Dedifferentiated amniotic fluid mesenchymal stem cell (primary cell): Measurements from ENCODE around the gene TUBGCP3.
"Not testable (repeated sequence)": the region's sequence is repeated elsewhere in the genome, so short reads cannot be mapped to it uniquely, and the experiment has no call there.

Experiments used
- DNase-seq: peaks from one replicate; pipeline ENCODE4 v3.0.0-alpha.2; 2016; ENCODE audit errors: extremely low spot score

The TUBGCP3 gene, protein sequence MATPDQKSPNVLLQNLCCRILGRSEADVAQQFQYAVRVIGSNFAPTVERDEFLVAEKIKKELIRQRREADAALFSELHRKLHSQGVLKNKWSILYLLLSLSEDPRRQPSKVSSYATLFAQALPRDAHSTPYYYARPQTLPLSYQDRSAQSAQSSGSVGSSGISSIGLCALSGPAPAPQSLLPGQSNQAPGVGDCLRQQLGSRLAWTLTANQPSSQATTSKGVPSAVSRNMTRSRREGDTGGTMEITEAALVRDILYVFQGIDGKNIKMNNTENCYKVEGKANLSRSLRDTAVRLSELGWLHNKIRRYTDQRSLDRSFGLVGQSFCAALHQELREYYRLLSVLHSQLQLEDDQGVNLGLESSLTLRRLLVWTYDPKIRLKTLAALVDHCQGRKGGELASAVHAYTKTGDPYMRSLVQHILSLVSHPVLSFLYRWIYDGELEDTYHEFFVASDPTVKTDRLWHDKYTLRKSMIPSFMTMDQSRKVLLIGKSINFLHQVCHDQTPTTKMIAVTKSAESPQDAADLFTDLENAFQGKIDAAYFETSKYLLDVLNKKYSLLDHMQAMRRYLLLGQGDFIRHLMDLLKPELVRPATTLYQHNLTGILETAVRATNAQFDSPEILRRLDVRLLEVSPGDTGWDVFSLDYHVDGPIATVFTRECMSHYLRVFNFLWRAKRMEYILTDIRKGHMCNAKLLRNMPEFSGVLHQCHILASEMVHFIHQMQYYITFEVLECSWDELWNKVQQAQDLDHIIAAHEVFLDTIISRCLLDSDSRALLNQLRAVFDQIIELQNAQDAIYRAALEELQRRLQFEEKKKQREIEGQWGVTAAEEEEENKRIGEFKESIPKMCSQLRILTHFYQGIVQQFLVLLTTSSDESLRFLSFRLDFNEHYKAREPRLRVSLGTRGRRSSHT

DNA sequence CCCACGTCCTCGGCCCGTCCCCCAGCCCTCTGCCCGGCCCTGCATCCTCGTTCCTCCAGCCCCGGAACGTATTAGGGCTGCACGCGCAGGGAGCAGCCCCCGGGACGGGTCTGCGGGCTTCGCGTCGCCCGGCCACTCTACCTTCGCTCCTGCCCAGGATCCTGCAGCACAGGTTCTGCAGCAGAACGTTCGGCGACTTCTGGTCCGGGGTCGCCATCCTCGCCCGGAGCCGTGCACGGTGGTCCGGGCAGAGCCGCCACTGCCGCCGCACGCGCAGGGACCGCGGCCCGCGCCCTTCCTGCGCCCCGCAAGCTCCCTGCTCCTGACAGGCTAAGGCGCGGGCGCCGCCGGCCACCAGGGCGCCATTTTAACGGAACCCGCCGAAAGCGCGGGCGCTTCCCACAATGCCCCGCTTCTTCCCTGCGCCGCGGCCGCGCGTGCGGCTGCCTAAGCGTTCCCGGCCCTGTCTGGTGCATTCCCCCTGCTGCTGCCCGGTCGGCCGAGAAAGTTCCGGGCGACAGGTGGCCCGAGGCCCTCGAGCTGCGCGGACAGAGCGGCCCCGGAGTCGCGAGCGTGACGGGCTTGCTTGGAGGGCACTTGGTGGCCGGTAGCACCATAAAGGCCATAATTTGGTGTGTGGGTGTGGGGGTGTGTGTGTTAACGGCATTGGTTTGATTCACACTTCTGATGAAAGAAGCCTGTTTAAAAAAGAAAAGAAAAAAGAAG, at the start of gene TUBGCP3:
TSS of gene TUBGCP3 (minus strand) at position 390 of the 726 bp plus-strand sequence. CDS start at position 217, 173 bp downstream.
- DNase-seq = peak; percentile 73

DNA sequence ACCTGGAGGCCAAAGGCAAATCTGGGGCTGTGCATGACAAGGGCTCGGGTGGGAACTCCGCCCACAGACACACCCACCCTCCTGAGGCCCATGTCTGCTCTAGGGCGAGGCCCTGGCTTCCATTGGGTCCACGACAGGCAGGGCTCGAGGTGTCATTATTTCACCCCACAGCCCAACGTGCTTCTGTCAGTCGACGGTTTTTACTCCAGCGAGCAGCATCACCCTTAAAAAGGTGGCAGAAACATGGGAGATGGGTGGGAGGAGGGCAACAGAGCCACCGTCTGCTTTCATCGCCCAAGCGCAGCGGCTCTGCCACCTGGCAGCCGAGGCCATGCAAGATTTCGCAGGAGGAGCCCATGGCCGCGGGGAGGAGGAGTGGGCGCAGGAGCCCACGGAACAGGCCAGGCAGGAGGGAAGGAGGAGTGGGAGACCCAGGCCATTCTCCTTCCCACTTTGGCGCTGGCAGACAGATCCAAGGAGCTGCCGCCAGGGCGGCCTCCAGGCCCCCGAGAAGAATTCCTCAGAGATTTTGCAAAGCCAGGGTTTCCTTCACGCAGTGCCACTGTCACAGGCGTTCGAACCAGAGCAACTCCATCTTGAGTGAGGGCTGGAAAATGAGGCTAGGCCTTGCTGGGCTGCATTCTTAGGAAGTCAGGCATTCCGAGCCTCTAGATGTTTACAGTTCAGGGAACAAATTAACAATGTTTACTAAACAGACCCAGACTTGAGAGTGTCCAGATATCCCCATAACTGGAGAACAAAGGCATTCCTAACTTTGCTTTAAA, 49.3 kb upstream of the TUBGCP3 start:
- DNase-seq = no peak

DNA sequence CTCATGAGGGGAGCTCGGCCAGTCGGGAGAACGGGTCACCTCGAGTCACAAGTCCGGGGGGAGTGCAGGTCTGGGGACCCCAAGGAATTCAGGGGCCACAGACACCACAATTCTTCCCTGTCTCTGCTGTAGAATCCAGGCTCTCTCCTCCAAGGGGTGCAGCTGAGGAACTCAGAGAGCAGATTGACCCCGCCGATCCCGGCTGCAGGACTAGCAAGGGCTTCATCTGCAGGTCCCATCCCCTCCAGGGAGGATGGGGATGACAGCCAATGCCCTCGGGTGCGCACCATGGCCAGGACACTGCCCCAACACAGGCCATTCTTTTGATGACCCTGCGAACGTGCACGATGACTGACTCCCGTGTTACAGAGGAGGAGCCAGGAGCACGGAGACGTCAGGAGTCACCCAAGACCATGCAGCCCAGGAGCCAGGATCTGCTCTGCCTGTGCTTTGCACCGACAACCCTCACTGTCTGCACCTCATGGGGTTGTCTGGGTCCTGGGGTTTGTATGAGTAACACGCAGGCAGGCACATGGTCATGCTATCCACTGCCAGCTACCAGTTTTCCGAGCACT, 48.5 kb upstream of the TUBGCP3 start:
- DNase-seq = no peak

DNA sequence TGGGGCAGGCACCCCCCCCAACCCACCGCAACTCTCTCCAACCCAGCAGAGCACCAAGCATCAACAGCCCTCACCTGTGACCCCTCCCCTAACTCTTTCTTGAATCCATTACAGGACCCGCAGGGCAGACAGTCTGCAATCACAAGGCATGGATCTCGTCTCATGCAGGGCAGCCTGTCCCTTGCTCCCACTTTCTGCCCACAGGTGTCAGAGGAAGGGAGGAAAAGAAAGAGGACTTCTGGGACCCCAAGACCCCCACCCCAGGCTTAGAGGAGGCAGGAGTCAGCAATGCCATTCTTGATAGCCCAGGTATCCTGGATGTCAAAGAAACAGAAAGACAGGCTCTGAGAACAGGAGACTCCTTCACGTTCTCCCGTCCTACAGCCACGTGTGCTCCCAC, 47.4 kb upstream of the TUBGCP3 start:
- no peak for DNase-seq

DNA sequence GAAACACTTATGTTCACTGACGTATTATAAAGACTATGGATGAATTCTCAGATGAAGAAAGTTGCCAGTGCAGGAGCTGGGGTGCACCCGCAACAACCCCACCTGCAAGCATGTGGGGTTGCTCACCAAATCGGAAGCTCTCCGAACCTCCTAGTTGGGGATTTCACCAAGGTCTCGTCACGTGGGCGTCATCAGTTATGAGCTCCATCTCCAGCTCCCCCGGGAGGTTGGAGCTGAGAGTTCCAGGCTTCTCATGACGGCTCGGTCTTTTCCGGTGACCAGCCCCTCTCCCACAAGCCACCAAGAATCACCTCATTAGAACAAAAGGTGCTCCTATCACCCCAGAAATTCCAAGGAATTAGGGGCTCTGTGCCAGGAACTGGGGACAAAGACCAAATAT, 46.1 kb upstream of the TUBGCP3 start:
- no peak for DNase-seq

DNA sequence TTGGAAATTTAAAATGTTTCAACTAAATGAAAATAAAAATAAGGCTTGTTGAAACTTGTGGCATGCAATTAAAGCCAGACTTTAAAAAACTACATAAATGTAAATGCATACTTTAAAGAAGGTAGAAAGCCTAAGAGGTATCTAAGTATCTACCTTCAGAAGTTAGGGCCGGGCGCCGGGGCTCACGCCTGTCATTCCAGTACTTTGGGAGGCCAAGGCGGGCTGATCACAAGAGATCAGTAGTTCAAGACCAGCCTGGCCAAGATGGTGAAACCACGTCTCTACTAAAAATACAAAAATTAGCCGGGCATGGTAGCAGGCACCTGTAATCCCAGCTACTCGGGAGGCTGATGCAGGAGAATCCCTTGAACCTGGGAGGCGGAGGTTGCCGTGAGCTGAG, 42.3 kb upstream of the TUBGCP3 start:
- not testable (repeated sequence) for DNase-seq

DNA sequence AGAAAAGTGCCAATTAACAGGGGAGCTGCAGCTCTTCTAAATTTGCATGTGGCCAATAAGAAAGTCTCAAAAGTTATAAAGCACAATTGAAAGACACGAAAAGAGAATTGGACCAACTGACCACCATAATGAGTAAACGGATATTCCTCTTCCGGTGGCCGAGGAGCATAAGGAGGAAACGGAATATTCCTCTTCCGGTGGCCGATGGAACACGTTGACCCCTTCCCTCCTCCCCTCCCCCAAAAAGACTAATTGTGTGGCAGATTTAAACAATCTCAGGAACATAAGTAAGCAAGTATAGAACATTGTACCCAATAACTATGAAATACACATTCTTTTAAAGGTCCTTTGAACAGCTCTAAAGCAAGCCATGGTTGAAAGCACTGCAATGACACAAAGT, 41.2 kb upstream of the TUBGCP3 start:
- no peak for DNase-seq

DNA sequence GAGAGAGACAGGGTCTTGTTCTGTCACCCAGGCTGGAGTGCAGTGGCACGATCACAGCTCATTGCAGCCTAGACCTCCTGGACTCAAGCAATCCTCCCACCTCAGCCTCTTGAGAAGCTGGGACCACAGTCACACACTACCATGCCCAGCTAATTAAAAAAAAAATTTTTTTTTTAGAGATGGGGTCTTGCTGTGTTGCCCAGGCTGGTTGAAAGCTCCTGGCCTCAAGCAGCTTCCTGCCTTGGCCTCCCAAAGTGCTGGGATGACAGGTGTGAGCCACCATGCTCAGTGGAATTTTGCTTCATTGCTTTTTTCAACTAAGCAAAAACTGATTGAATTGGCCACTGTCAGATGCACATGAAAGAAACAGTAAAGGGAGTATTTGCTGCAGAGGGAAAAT, 39.7 kb upstream of the TUBGCP3 start:
- DNase-seq = not testable (repeated sequence)

DNA sequence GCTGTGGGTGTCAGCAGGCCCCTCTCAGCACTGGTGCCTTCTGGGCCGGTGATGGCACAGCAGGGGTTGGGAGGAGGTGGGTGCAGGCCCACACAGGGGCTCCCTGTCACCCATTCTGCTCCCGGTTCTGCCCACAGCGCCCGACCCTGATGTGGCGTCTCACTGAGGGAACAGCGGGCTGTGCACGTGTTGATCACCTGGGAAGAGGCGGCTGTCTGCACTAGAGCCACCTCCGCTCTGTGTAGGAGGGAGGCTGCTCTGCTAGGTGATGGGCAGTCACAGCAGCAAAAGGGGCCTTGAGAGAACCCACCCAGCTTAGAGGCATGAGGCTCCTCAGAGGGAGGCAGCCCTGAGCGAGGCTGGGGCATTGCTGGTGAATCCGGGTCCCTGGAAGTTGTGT, 39.2 kb upstream of the TUBGCP3 start:
- DNase-seq = no peak

DNA sequence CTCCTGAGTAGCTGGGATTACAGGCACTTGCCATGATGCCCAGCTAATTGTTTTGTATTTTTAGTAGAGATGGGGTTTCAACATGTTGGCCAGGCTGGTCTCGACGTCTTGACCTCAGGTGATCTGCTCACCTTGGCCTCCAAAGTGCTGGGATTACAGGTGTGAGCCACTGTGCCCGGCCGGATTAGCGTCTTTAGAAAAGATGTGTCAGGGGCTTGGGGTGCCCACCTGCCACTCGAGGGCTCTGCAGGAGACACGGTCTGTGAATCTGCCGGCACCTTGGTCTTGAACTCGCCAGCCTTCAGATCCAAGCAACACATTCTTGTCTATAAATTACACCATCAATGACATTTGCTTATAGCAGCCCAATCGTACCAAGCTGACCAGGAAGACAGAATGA, 38.8 kb upstream of the TUBGCP3 start:
- no peak for DNase-seq

DNA sequence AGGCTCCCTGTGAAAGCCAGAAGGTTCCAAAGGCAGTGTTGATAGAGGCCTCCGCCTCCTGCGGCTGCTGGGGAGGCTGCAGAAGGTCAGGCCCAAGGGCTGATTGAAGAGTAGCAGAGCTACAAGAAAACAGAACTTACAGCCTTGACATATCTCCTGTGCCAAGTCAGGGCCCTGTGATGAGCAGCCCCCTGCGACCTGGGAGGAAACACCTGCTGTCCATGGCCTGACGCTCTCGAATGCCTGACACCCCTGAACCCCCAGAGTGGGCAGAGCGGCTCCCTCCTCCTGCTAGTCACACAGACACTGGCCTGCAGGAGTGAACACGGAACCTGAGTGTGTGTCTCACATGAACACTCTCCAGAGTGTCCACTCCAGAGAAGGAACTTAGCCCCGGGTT, 38.2 kb upstream of the TUBGCP3 start:
- DNase-seq = no peak

DNA sequence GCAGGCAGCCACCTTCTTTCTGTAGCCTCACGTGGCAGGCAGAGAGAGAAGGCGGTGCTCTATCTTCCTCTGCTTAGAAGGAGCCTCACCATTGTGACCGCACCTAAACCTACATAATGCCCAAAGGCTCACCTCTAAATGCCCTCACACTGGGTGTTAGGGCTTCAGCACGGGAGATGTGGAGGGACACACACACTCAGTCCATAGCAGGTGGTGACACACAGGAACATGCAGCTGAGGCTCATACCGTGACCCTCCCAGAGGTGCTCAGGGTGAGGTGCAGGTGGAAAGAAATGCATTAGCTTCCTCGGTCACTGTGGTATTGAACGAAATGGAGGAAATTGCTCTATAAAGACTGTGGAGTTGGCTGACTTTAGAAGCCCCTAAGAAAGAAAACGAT, 37.7 kb upstream of the TUBGCP3 start:
- no peak for DNase-seq

DNA sequence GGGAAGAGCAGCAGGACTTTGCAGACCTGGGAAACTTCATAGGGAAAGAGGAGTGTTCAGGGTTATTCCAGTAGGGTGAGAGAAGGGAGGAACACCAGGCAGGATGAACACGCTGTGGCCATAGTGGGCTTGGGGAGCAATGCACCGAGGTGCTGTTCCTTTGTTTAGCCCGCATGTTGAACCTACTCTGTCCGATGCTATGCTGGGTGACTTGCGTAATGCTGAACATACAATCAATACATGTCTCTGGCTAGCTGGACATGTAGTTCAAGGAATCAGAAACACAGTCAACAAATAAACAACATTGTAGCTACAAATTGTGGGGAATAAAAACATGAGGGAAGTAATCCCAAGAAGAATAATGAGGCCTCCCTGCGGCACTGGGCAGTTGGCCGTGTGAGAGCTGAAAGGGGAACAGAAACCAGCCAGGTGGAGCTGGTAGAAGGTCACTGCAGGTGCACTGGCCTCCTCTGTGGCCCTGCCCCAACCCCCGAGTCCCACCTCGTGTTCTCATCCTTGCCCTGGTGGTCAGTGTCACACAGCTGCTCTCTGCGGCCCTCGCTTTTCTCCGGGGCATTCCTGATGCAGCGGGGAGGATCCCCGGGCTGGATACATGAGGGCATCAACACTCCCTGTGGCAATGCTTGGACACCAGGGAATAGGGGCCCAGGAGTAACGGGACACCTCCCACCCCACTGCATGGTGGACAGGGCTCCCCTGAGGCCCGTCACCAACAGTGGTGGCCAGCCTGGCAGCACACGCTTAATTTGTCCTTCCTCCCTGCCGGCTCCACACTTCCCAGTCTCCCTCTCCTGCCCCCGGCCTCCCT, 36.9 kb upstream of the TUBGCP3 start:
- no peak for DNase-seq

DNA sequence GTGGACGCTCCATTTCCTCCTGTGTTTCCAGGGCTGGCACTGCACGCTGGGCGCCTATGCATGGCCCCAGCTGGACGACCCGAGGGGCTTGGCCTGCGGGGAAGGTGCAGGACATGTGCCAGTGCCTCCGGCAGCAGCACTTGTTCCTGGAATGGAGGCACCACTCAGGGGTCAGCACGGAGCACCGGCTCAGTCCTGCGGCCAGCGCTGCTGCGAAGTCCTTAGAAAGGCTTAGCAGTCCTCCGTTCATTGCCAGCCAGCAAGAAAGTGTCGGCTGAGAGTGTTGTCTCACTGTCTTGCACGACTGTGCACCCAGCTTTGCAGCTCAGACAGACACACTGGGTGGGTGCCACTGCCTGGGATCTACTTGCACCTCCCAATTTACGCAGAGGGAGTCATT, 36.1 kb upstream of the TUBGCP3 start:
- DNase-seq = no peak

DNA sequence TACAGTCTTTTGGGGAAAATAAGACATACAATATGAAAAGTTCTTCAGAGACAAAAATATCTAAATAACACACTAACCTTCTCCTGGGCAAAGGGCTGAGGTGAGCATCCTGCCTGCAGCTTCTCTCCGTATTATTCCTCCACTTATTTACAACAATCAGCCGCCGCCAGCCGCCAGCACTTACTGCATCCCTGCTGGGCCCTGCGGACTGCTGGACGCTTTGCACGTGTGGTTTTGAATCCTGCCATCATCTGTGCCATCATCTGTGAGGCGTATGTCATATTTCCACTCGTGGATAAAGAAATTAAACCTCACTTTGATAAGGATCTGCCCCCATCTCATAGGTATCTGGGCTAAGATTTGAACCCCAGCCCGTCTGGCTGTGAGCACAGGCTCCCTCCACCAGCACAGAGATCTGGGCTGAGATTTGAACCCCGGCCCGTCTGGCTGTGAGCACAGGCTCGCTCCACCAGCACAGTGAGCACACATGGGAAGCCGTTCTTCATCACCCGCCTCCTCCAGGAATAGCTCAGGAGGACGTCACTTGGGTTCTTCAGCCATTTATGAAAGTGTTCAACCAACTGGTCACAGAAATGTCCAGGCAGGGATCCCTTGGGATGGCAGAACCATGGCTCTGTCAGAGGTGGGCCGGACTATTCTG, 35.2 kb upstream of the TUBGCP3 start:
- DNase-seq = no peak

DNA sequence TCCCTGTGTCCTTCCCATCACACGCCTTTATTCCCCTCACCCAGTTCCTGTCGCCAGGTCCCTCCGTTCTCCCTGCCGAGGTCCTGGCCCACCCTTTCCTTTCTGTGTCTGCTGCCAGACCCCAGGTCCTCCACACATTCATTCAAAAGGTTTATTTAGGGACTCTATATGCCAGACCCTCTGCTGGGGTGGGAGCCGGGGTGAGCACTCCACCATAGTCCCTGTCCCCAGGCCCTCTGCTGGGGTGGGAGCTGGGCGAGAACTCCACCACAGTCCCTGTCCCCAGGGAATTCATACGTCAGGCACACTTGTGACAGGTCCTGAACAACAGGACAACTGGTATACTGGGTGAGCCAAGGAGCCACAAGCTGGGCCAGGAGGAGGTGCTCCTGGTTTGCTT, 34.4 kb upstream of the TUBGCP3 start:
- no peak for DNase-seq

DNA sequence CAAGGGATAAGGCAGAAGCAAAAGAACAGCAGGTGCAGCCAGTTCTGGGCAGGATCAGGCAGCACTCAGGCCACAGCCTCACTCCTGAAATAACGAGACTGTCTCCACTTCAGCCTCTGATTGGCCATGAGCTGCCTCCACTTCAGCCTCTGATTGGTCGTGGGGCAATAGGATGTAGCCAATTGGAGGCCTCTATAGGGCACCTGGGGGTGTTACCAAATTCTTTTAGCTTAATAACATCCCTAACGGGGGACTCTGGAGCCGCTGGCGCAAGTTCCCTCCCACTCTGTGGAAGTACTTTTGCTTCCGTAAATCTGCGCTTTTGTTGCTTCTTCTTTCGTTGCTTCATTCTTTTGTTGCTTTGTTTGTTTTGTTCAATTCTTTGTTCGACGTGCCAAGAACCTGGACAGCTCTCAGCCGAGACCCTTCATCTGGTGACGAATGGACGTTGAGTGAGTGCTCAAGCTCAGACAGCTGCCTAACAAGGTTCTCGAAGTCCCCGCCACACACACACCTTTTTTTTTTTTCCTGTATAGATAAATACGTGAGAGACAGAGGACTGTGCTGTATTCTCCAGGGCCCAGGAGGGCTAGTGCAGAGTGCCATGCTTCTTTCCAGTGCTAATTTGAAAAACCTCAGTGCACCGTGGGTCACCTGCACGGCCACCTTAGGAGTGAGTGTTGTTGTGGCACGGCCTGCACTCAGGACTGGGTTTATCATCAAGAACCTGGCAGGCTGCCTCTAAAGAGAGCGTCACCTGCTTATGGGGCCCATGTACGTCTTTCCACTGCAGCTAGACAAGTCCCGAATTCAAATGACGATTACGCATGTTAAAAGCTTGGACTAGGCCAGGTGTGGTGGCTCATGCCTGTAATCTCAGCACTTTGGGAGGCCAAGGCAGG, 32.0 kb upstream of the TUBGCP3 start:
- DNase-seq = no peak

DNA sequence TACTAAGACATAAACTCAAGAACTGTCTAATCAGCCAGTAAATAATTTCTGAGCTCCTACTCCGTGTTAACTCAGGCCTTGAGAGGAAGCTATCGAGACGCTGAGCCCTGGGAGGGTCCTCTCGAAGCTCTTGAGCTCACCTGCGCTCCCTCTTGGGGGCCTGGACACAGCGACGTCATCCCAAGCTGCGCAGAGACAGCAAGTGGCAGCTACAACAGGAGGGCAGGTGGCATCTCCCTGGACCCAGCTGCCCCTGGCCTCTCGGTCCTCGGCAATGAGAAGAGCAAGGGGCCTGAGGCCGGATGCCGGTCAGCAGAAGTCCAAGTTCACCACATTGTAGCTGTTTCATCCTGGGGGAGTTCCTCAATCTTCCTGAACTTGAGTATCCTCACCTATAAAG, 30.5 kb upstream of the TUBGCP3 start:
- no peak for DNase-seq
